Effector memory CD4-positive, alpha-beta T cell (primary cell): Measurements from ENCODE around the gene MARCKSL1.

Experiments
- DNase-seq, 3 donors: peaks; one replicate each; pipeline ENCODE4 v3.0.0-alpha.2; 2020
- H3K27ac ChIP-seq: 2 replicates; pipeline ENCODE4 v1.7.0; 2013; ENCODE audit warnings: mild to moderate bottlenecking, low read length, moderate library complexity; ENCODE audit not compliant: insufficient read depth, poor library complexity, severe bottlenecking
- H3K27me3 ChIP-seq: replicated peaks from 2 replicates; pipeline ENCODE4 v1.7.0; 2013; ENCODE audit warnings: mild to moderate bottlenecking, low read length; ENCODE audit not compliant: insufficient read depth, control insufficient read depth, poor library complexity, severe bottlenecking
- H3K36me3 ChIP-seq: 2 replicates; pipeline ENCODE4 v1.7.0; 2013; ENCODE audit warnings: mild to moderate bottlenecking, low read length, moderate library complexity; ENCODE audit not compliant: control insufficient read depth, insufficient read depth
- H3K4me1 ChIP-seq: 2 replicates; pipeline ENCODE4 v1.7.0; 2013; ENCODE audit warnings: low read length, mild to moderate bottlenecking; ENCODE audit not compliant: control insufficient read depth, insufficient read depth, poor library complexity, severe bottlenecking
- H3K4me3 ChIP-seq: 2 replicates; pipeline ENCODE4 v1.7.0; 2013; ENCODE audit warnings: low read length, low read depth, mild to moderate bottlenecking; ENCODE audit not compliant: insufficient read depth, poor library complexity, severe bottlenecking
- H3K9me3 ChIP-seq: 2 replicates; pipeline ENCODE4 v1.7.0; 2013; ENCODE audit warnings: mild to moderate bottlenecking, low read length, moderate library complexity; ENCODE audit not compliant: control insufficient read depth
- total RNA-seq, 3 donors: gene quantifications; one replicate each; lab custom pipeline; 2026; lab: John Stamatoyannopoulos, UW

MARCKSL1 gene, protein sequence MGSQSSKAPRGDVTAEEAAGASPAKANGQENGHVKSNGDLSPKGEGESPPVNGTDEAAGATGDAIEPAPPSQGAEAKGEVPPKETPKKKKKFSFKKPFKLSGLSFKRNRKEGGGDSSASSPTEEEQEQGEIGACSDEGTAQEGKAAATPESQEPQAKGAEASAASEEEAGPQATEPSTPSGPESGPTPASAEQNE
- total RNA-seq, result 31.6 to 80.7 (median 64.7) reads per million in 3 donors

DNA sequence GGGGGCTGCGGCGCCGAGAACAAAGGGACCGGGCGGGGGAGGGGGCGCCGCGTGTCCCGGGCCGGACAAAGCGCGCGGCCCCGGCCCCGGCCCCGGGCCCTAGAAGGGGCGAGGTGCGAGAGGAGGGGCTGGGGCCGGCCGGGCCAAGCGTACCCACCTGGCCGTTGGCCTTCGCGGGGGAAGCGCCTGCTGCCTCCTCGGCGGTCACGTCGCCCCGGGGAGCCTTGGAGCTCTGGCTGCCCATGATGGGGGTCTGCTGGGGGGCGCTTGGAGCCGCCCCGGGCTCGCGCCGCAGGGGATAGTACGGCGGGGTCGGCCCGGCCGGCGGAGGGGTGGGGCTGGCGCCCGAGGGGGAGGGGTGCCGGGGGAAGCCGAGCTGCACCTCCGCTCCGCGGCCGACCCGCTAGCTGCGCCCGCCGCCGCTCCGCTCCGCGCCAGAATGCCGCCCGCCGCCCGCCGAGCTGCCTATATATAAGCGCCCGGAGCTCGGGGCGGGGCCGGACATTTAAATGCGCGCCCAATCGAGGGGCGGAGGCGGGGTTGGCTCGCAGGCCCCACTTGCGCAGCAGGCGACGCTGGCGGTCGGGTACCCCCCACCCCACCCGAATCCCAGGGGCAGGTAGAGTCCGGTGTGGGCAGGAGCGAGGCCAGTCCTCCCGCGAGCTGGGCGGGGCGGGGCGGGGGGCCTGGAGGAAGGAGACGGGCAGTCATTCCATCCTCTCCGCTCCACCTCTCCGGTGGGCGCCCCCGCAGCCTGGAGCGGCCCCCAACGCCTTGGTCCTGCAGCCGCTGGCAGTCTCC lies at the start of gene MARCKSL1:
Gene MARCKSL1, minus strand, starts transcription at position 444 of the 801 bp plus-strand sequence. Its CDS starts 200 bp downstream, at position 244.
- peak within 1 kb of the TSS; percentile 62 for H3K4me3 ChIP-seq
- H3K36me3 ChIP-seq, result peaks cover 22% of the 10 kb centered on the region
- H3K4me1 ChIP-seq, result peaks cover 28% of the 10 kb centered on the region
- peak; percentile 77 to 83 (median 78) for DNase-seq
- H3K9me3 ChIP-seq, result no peaks in the 10 kb centered on the region
- peak within 1 kb of the TSS; percentile 65 for H3K27ac ChIP-seq
- no peaks in the 10 kb centered on the region for H3K27me3 ChIP-seq

DNA sequence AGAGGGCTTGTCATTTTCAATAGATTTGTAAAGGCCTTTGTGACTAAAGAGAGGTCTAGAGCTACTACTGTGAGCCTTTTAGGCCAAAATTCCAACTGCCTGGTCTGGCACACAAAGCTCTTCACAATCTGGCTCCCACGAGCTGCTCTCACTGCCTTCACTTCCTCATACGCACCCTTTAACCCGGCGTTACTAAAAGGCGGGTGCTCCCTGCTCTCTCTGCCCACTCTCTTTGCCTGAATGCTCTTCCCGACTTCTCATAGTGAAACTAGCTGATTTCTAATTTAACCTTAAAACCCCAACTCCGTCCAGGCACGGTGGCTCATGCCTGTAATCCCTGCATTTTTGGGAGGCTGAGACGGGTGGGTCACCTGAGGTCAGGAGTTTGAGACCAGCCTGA lies 44.0 kb upstream of the MARCKSL1 start:
- H3K4me1 ChIP-seq, result no peaks in the 10 kb centered on the region
- DNase-seq, result no peak
- no peaks in the 10 kb centered on the region for H3K9me3 ChIP-seq
- peaks cover 92% of the 10 kb centered on the region for H3K36me3 ChIP-seq
- H3K4me3 ChIP-seq, result no peak overlapping the region
- no peaks in the 10 kb centered on the region for H3K27me3 ChIP-seq
- no peak overlapping the region for H3K27ac ChIP-seq

DNA sequence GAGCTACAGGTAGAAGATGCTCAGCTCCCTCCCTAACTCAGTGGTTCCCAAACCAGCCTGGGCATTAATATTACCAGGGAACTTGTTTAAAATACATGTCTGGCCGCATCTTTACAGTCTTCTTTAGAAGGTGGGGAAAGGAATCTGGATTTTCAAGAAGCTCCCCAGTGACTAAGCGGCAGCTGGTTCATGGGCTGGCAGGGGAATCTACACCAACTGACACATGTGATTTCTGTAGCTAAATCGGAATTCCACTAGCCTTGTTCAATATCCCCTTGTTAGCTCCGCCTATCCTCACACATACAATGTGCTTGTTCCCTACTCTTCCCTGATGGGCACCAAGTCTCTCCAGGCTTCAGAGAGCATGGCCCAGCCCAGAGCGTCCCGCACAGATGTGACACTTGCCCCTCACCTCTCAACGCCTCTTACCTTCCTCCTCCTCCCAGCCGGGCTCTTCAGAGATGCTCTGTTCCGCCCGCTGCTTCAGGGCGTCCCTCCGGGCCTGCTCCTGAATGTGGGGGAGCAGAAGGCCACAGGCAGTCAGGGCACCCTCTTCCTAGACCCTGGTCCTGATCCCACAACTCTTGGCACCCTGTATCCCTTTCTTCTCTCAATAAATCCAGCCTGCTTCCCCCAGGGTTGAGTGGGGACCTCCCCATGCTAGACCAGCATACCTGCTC lies 41.6 kb upstream of the MARCKSL1 start:
- Histone ChIP-seq H3K9me3 (no peaks in the 10 kb centered on the region), H3K27ac (no peak overlapping the region), H3K36me3 (peaks cover 88% of the 10 kb centered on the region), H3K4me1 (peaks cover under 1% of the 10 kb centered on the region), H3K4me3 (no peak overlapping the region), H3K27me3 (no peaks in the 10 kb centered on the region)
- no peak for DNase-seq

DNA sequence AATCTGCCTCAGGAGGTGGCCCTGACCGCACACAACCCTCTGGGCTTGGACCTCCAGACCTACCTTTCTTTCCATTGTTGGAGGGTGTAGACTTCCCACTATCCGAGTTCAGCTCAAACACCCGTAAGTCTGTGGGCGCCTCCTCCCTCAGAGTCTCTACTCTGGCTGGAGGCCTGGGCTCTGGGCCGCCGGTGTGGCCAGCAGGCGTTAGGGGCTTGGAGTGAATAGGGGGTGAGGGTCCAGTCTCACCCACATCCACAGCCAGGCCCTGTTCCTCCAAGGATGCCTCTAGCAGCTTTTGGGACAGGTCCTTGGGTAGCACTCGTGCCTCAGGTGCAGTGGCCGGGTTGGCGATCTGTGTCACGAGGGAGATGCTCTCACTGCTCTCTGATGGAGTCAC lies 40.2 kb upstream of the MARCKSL1 start:
- H3K9me3 ChIP-seq, result no peaks in the 10 kb centered on the region
- H3K27me3 ChIP-seq, result no peaks in the 10 kb centered on the region
- no peak overlapping the region for H3K4me3 ChIP-seq
- no peak overlapping the region for H3K27ac ChIP-seq
- peaks cover 9% of the 10 kb centered on the region for H3K4me1 ChIP-seq
- DNase-seq, result no peak
- peaks cover 75% of the 10 kb centered on the region for H3K36me3 ChIP-seq

DNA sequence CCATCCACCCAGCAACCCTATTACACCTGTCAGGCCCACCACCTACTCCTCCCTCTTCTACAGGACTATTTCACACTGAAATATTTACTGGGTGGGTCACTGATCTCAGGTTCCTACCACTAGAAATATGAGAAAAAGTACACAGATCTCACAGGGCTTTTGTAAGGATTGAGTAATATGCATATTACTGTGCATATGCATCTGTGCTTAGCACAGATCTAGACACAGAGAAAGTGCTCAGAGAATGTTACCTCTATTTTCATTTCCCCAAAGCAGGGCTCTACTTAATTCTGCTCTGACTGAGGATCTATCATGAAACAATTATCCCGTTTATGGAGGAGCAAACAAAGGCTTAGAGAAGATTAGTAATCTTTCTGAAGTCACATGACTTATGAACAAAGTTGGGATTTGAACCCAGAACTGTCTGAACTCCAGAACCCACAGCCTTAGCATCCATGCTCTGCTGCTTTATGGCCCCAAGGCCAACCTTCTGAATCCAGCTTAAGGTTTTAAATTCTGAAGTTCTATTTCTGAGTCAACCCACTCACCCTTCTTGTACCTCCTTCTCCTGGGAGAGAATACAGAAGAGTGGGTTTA lies 38.1 kb upstream of the MARCKSL1 start:
- Histone ChIP-seq H3K4me3 (no peak overlapping the region), H3K27me3 (no peaks in the 10 kb centered on the region), H3K4me1 (peaks cover 9% of the 10 kb centered on the region), H3K9me3 (no peaks in the 10 kb centered on the region), H3K36me3 (peaks cover 56% of the 10 kb centered on the region), H3K27ac (no peak overlapping the region)
- DNase-seq, result no peak

DNA sequence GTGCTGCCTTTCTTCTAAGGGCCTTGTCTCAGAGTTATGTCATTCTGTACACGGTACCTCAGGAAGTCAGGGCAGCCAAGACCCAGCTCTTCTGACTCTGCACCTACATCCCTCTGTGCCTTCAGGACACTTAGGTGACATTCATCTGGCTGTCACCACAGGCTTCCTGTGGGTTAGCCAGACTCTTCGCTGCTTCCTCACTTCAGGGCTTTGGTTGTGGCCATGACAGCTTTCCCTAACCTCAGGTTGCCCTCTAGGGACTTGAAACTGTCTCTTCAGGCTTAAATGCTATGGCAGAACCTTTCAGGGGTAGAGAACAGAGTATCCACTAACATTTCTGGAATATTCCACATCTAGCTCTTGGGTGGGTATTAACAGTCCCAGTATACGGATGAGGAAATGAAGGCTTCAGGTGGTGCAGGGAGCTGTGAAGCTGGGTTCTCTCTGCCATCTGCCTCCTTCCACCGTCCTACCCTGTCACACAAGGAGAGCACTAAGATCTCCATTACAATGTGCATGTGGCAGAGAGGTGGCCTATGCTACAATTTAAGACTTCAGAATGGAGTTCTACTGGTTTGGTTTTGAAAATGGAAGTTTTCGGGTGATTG lies 36.2 kb upstream of the MARCKSL1 start:
- Histone ChIP-seq H3K27ac (no peak overlapping the region), H3K9me3 (no peaks in the 10 kb centered on the region), H3K4me1 (peaks cover 9% of the 10 kb centered on the region), H3K27me3 (no peaks in the 10 kb centered on the region), H3K4me3 (no peak overlapping the region), H3K36me3 (peaks cover 55% of the 10 kb centered on the region)
- DNase-seq, result peak; percentile 49 to 57 (median 56)

DNA sequence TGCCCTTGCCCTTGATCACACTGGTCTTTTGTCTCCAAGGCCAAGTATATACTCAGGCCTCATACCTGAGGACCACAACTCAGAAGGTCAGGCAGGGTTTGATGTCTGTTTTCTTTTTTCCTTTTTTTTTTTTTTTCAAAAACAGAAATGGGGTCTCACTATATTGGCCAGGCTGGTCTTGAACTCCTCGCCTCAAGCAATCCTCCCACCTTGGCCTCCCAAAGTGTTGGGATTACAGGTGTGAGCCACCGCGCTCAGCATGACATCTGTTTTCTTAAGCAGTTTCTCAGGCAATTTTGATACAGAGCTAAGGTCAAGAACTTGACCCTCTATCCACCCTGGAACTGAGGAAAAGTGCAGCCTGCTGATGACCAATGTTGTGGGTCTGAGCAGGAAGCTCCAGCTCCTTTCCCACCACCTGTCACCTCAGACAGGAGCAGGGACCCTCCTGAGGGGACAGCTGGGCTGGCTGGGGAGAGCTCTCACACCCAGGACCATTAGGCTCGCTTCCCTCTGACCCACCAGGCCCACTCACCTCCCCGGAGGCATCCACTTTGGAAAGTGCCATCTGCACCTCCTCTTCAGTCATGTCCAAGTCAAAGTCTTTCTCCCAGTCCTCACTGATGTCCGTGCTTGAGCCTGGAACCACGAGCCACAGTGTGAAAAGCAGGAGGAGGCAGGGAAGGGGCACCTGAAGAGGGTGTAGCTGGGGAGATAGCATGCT lies 32.0 kb upstream of the MARCKSL1 start:
- no peak for DNase-seq
- peaks cover 43% of the 10 kb centered on the region for H3K36me3 ChIP-seq
- no peak overlapping the region for H3K27ac ChIP-seq
- H3K9me3 ChIP-seq, result no peaks in the 10 kb centered on the region
- H3K4me3 ChIP-seq, result no peak overlapping the region
- H3K4me1 ChIP-seq, result peaks cover 9% of the 10 kb centered on the region
- no peaks in the 10 kb centered on the region for H3K27me3 ChIP-seq

DNA sequence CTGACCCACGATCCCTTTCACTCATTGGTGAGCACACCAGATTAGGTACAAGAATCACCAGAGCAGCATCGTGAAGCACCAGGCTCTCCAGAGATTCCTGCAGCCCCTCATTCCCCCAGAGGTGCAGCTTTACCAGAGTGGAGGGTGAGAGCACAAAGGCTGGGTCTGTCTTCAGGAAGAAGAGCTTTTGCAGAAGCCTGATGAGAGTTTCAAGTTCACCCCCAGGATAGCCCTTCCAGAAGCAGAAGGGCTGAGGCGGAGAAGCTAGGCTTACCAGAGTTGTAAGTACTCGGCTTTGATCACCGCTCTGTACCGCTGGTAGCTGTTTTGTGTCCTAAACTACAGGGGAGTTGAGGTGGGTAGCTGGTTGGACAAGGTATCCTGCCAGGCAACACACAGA lies 29.4 kb upstream of the MARCKSL1 start:
- Histone ChIP-seq H3K36me3 (peaks cover 43% of the 10 kb centered on the region), H3K27ac (no peak overlapping the region), H3K9me3 (no peaks in the 10 kb centered on the region), H3K4me1 (peaks cover 9% of the 10 kb centered on the region), H3K27me3 (peaks cover 3% of the 10 kb centered on the region), H3K4me3 (no peak overlapping the region)
- no peak for DNase-seq

DNA sequence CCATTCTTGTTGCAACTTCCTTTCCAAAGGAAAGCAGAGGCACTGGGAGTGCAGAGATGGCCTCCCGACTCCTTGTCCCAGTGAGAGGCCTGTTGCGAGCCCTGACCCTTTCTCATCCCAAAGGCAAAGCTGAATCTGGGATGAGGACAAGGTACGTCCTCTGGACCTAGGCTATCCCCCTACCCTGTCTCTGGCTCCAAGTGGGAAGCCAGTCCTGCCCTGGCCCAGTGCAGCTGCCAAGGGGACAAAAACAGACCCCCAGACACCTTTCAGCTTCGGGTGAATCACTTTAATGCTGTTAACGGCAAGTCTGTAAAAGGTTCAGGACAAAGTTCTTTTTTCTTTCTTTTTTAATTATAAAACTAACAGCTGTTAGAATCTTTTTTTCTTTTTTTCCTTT lies 28.8 kb upstream of the MARCKSL1 start:
- DNase-seq, result no peak
- H3K36me3 ChIP-seq, result peaks cover 43% of the 10 kb centered on the region
- H3K27me3 ChIP-seq, result peaks cover 3% of the 10 kb centered on the region
- no peak overlapping the region for H3K27ac ChIP-seq
- peaks cover 9% of the 10 kb centered on the region for H3K4me1 ChIP-seq
- no peak overlapping the region for H3K4me3 ChIP-seq
- no peaks in the 10 kb centered on the region for H3K9me3 ChIP-seq
